ENCODE results near the gene DNAJA2. TPM values are rescaled to one million over a fixed set of nuclear protein-coding genes. Genes with fewer than 3 reads are reported as not detected.
"Not testable (repeated sequence)": the region's sequence is repeated elsewhere in the genome, so short reads cannot be mapped to it uniquely, and the experiment has no call there.

DNAJA2 gene
- 56.0 and 57.0 TPM in 2 replicates for total RNA-seq

GRCh38 chr16:46973207-46973995 lies at the start of gene DNAJA2:
Gene DNAJA2 (minus strand): TSS chr16:46973674. CDS start chr16:46973572, 102 bp downstream.
- intact Hi-C loops (cut with micrococcal nuclease) = loop anchor here (1.0 to 10.0 kb wide), 10 partner anchors 44 to 1639 kb away; partner anchors contain the start of genes C16orf87, GPT2, ITFG1 and LONP2

GRCh38 chr16:47019568-47019967 lies 46.1 kb upstream of the DNAJA2 start:
- intact Hi-C loops (cut with micrococcal nuclease) = loop anchor here (2.0 to 5.0 kb wide), 2 partner anchors 47 to 73 kb away; partner anchors contain the start of gene DNAJA2

GRCh38 chr16:47018223-47018891 lies 44.9 kb upstream of the DNAJA2 start:
- intact Hi-C loops (cut with micrococcal nuclease) = loop anchor here (2.0 to 5.0 kb wide), 2 partner anchors 46 to 72 kb away; partner anchors contain the start of gene DNAJA2

- intact Hi-C loops (cut with micrococcal nuclease) = loop anchor here (2.0 to 5.0 kb wide), 2 partner anchors 45 to 71 kb away; partner anchors contain the start of gene DNAJA2
Measured at GRCh38 chr16:47017636-47018035, 44.2 kb upstream of the DNAJA2 start.

GRCh38 chr16:47016700-47017133 lies 43.2 kb upstream of the DNAJA2 start:
- intact Hi-C loops (cut with micrococcal nuclease) = loop anchor here (5.0 kb wide), 1 partner anchor 44 kb away; the partner anchor contains the start of gene DNAJA2

GRCh38 chr16:47013910-47014309 lies 40.4 kb upstream of the DNAJA2 start:
- intact Hi-C loops (cut with micrococcal nuclease) = no loop called here

- intact Hi-C loops (cut with micrococcal nuclease) = no loop called here
Measured at GRCh38 chr16:47013172-47013571, 39.7 kb upstream of the DNAJA2 start.

GRCh38 chr16:47010812-47011211 lies 37.3 kb upstream of the DNAJA2 start:
- intact Hi-C loops (cut with micrococcal nuclease) = not testable (repeated sequence)

GRCh38 chr16:47008612-47009011 lies 35.1 kb upstream of the DNAJA2 start:
- intact Hi-C loops (cut with micrococcal nuclease) = no loop called here

- intact Hi-C loops (cut with micrococcal nuclease) = no loop called here
Measured at GRCh38 chr16:47008174-47008573, 34.7 kb upstream of the DNAJA2 start.

GRCh38 chr16:47004652-47005051 lies 31.2 kb upstream of the DNAJA2 start:
- intact Hi-C loops (cut with micrococcal nuclease) = no loop called here

GRCh38 chr16:47000066-47000465 lies 26.6 kb upstream of the DNAJA2 start:
- intact Hi-C loops (cut with micrococcal nuclease) = not testable (repeated sequence)

- intact Hi-C loops (cut with micrococcal nuclease) = no loop called here
Measured at GRCh38 chr16:46997844-46998243, 24.4 kb upstream of the DNAJA2 start.

GRCh38 chr16:46996952-46997458 lies 23.5 kb upstream of the DNAJA2 start:
- intact Hi-C loops (cut with micrococcal nuclease) = no loop called here

- intact Hi-C loops (cut with micrococcal nuclease) = no loop called here
Measured at GRCh38 chr16:46996391-46996790, 22.9 kb upstream of the DNAJA2 start.

- intact Hi-C loops (cut with micrococcal nuclease) = no loop called here
Measured at GRCh38 chr16:46991729-46992704, 18.5 kb upstream of the DNAJA2 start.

GRCh38 chr16:46986896-46987295 lies 13.4 kb upstream of the DNAJA2 start:
- intact Hi-C loops (cut with micrococcal nuclease) = no loop called here

GRCh38 chr16:46986438-46986837 lies 13.0 kb upstream of the DNAJA2 start:
- intact Hi-C loops (cut with micrococcal nuclease) = no loop called here

- intact Hi-C loops (cut with micrococcal nuclease) = no loop called here
Measured at GRCh38 chr16:46982335-46982734, 8.9 kb upstream of the DNAJA2 start.

GRCh38 chr16:46980926-46981325 lies 7.5 kb upstream of the DNAJA2 start:
- intact Hi-C loops (cut with micrococcal nuclease) = no loop called here

- intact Hi-C loops (cut with micrococcal nuclease) = loop anchor here (10.0 kb wide), 1 partner anchor 1408 kb away; the partner anchor contains the start of gene SIAH1
Measured at GRCh38 chr16:46976550-46976949, 3.1 kb upstream of the DNAJA2 start.

All from T-helper 2 cell treated with Interferon-gamma antibody and Interleukin-4, amounts not matched to agents 100 ng/mL and 5 ng/mL, for 36 hours (primary cell).